ENCODE data around the gene GPR158.

Gene GPR158

DNA sequence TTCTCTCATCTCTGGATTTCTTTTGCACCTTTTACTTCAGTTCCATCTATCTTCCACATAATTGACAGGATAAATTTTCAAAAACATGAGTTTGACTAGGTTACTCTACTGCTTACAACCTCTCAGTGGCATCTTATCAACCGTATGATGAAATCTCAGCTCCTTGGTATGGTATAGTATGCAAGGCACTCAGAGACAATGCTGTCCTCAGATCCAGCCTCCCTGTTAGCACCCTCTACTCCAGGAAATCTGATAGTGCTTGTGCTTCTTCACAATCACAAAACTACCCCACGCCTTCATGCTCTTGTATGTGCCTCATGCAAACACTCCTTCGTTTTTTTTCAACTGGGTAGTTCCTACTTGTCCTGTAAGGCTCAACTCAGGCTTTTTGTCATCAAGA lies 330.7 kb downstream of the GPR158 start:
- Histone ChIP-seq H3K27me3 (replicated peaks) (no peaks in the 10 kb centered on the region), H3K27ac (no peak overlapping the region), H3K36me3 (replicated peaks) (no peaks in the 10 kb centered on the region), H3K4me3 (ENCODE audit: low read depth, low read length) (no peak overlapping the region)
- no peak for DNase-seq
- in situ Hi-C loops (cut with HindIII; ENCODE audit: low pct_ligation_motif_present, low sequenced_read_pairs): no loop called here
- TF ChIP-seq, protein P1, sequence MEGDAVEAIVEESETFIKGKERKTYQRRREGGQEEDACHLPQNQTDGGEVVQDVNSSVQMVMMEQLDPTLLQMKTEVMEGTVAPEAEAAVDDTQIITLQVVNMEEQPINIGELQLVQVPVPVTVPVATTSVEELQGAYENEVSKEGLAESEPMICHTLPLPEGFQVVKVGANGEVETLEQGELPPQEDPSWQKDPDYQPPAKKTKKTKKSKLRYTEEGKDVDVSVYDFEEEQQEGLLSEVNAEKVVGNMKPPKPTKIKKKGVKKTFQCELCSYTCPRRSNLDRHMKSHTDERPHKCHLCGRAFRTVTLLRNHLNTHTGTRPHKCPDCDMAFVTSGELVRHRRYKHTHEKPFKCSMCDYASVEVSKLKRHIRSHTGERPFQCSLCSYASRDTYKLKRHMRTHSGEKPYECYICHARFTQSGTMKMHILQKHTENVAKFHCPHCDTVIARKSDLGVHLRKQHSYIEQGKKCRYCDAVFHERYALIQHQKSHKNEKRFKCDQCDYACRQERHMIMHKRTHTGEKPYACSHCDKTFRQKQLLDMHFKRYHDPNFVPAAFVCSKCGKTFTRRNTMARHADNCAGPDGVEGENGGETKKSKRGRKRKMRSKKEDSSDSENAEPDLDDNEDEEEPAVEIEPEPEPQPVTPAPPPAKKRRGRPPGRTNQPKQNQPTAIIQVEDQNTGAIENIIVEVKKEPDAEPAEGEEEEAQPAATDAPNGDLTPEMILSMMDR (IDR thresholded peaks at IDR 0.05; ENCODE audit: low read depth, low read length, missing control alignments): no peak

DNA sequence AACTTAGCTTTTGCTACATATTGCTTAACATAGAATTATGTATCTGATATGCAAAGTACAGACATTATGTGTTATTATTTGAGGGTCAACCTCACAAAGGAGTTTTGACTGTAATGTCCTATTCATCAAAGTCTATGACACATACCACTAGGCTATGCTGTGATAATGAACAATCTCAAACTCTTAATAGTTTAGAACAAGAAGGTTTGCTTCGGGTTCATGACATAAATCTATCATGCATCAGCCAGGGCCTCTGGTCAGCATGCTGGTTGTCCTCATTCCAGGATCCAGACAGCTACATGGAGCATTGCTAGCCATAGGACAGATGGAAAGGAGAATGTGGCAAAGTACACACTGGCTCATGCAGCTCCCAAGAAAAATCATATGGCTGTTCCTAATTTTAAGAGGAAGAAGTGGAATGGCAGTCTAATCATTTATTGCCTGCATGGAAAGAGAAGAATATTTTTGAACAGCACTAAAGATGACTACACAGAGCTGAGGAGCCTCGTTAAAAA lies 332.1 kb downstream of the GPR158 start:
- in situ Hi-C loops (cut with HindIII; ENCODE audit: low pct_ligation_motif_present, low sequenced_read_pairs): no loop called here
- Histone ChIP-seq H3K27me3 (replicated peaks) (no peaks in the 10 kb centered on the region), H3K27ac (no peak overlapping the region), H3K36me3 (replicated peaks) (no peaks in the 10 kb centered on the region), H3K4me3 (ENCODE audit: low read depth, low read length) (no peak overlapping the region)
- TF ChIP-seq, protein P1 (IDR thresholded peaks at IDR 0.05; ENCODE audit: low read depth, low read length, missing control alignments): no peak
- no peak for DNase-seq

DNA sequence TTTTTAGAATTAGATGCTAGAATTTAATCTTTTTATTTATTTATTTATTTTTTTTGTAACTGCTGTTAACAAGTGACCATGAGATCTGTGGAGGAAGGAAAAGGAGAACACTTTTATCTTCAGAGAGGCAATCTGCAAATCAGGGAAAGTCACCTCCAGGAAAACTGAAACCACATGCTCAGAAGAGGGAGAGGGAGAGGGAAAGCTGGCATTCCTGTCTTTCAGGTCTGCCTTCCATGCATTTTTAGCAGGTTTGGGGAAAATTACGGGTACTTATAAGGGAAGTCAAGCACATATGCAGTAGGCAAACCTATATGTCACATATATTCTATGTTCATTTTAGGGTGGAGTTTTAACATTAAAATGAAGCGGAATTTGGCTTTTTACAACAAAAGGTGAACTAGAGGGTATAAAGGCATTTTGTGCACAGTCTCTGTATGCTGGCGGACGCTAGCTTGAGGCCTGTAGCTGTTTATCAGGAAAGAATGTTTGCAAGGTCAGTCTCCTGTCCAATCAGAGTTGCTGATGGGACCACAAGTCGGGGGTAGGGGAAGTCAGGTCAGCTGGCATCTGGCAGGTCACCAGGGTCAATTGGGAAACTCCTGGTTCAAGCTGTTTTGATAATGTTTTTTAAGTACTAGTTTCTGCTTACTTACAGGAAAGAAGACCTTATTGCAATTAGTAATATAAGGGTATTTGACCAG lies 333.5 kb downstream of the GPR158 start:
- no peaks in the 10 kb centered on the region for H3K27me3 ChIP-seq (replicated peaks)
- no peak for DNase-seq

DNA sequence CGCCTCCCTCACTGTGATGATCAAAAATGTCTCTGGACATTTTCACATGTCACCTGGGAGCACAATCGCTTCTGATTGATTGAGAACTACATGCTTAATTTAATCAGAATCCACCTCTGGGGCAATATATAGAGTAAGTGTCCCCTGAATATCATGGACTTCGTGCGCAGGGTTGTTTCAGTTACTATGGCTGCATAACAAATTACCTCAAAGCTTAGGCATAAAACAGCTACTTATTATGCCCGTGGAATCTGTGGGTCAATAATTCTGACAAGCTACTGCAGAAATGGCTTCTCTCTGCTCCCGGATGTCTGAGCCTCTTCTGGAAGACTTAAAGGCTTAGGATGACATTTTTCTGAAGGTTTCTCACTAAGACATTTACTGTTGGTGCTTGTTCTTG lies 334.4 kb downstream of the GPR158 start:
- no peak for DNase-seq
- Histone ChIP-seq H3K4me3 (ENCODE audit: low read depth, low read length) (no peak overlapping the region), H3K27ac (no peak overlapping the region), H3K27me3 (replicated peaks) (no peaks in the 10 kb centered on the region), H3K36me3 (replicated peaks) (no peaks in the 10 kb centered on the region)
- TF ChIP-seq, protein P1 (IDR thresholded peaks at IDR 0.05; ENCODE audit: low read depth, low read length, missing control alignments): no peak
- in situ Hi-C loops (cut with HindIII; ENCODE audit: low pct_ligation_motif_present, low sequenced_read_pairs): no loop called here

More for the DNA sequence above, 333.5 kb downstream of the GPR158 start:
- in situ Hi-C loops (cut with HindIII; ENCODE audit: low pct_ligation_motif_present, low sequenced_read_pairs): no loop called here
- Histone ChIP-seq H3K4me3 (ENCODE audit: low read depth, low read length) (no peak overlapping the region), H3K27ac (no peak overlapping the region), H3K36me3 (replicated peaks) (no peaks in the 10 kb centered on the region)
- TF ChIP-seq, protein P1 (IDR thresholded peaks at IDR 0.05; ENCODE audit: low read depth, low read length, missing control alignments): no peak

DNA sequence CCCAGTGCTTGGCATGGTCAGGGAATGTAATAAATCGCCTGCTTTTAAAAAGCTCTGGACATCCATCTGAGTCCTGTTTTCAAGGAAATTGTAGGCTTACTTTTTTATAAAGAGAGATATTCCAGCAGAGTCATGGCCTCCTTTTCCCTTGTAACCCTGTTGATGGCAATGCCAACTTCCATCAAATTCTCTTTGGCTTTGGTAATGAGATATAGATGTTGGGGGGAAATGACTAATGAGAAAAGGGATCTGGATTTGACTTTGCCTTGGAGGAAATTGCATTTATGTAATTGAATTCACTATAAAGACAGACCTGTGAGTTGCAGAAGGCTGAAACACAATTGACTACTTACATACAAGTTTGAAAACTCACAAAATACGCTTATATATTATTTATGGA lies 347.5 kb downstream of the GPR158 start:
- in situ Hi-C loops (cut with HindIII; ENCODE audit: low pct_ligation_motif_present, low sequenced_read_pairs): no loop called here
- no peak overlapping the region for H3K27ac ChIP-seq
- no peak overlapping the region for H3K4me3 ChIP-seq (ENCODE audit: low read depth, low read length)
- DNase-seq: no peak
- H3K36me3 ChIP-seq (replicated peaks): no peaks in the 10 kb centered on the region
- TF ChIP-seq, protein P1 (IDR thresholded peaks at IDR 0.05; ENCODE audit: low read depth, low read length, missing control alignments): no peak
- H3K27me3 ChIP-seq (replicated peaks): no peaks in the 10 kb centered on the region
